Transverse colon (tissue), 3 donors: ENCODE measurements around the gene GASK1A.

ENCODE experiments used
- POLR2A ChIP-seq: fragments of 450-650 bp; IDR thresholded peaks from one replicate; pipeline ENCODE4 v1.6.1; 2016; ENCODE audit warnings: antibody characterized with exemption, mild to moderate bottlenecking, moderate library complexity
- TF ChIP-seq, protein P1 (sequence below), 5 experiments: fragments of 200-600 bp in 3 of 5; fragments of 450-650 bp in 2 of 5; sonication (generic) in 3 of 5; IDR thresholded peaks; 1 replicate in 2 of 5; 2 replicates in 3 of 5; pipeline ENCODE4 v1.5.1; 2016 to 2017; ENCODE audit warnings: antibody characterized with exemption in 5 of 5, inconsistent platforms in 3 of 5, mild to moderate bottlenecking in 2 of 5, moderate library complexity in 1 of 5

DNA sequence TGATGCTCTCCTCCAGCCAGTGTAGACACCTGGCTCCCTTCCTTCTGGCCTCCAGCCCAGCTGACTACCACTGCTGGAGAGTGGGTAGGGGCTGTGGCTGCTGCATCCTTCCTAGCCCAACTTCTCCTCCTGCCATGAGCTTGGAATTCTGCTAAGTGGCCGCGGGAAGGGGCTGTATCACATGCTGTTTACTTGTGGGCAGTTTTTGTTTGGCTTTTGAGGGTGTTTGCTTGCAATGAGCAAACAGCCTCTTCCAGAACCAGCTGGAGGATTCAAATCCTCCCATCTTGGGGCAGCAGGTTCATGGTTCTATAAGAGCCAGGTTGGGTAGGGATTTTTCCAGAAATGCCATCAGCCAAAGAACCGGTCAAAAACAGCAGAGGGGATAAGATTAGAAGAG lies 9.0 kb downstream of the GASK1A start:
- TF ChIP-seq, protein P1, sequence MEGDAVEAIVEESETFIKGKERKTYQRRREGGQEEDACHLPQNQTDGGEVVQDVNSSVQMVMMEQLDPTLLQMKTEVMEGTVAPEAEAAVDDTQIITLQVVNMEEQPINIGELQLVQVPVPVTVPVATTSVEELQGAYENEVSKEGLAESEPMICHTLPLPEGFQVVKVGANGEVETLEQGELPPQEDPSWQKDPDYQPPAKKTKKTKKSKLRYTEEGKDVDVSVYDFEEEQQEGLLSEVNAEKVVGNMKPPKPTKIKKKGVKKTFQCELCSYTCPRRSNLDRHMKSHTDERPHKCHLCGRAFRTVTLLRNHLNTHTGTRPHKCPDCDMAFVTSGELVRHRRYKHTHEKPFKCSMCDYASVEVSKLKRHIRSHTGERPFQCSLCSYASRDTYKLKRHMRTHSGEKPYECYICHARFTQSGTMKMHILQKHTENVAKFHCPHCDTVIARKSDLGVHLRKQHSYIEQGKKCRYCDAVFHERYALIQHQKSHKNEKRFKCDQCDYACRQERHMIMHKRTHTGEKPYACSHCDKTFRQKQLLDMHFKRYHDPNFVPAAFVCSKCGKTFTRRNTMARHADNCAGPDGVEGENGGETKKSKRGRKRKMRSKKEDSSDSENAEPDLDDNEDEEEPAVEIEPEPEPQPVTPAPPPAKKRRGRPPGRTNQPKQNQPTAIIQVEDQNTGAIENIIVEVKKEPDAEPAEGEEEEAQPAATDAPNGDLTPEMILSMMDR (IDR thresholded peaks at IDR 0.05): no peak
- TF ChIP-seq POLR2A: no peak
